ENCODE measurements around the gene COTL1.

Gene COTL1

GRCh38 chr16:84608282-84608681 is 9.6 kb downstream of the COTL1 start:
- Histone ChIP-seq H3K27me3 (no peaks in the 10 kb centered on the region), H3K36me3 (peaks cover 61% of the 10 kb centered on the region), H3K9me3 (no peaks in the 10 kb centered on the region), H3K27ac (peak overlapping the region; percentile 93), H3K4me3 (ENCODE audit: low read depth in 1 of 2, low read length in 1 of 2) (peak overlapping the region; percentile 56 to 60), H3K4me1 (ENCODE audit: control insufficient read depth in 1 of 2, insufficient read depth in 1 of 2, low read depth in 1 of 2, low read length in 1 of 2) (peaks cover 94 to 99% of the 10 kb centered on the region in 2 experiments)
- TF ChIP-seq CTCF (IDR thresholded peaks at IDR 0.05), result no peak

GRCh38 chr16:84607694-84608093 is 10.2 kb downstream of the COTL1 start:
- peaks cover 97 to 100% of the 10 kb centered on the region in 2 experiments for H3K4me1 ChIP-seq (ENCODE audit: control insufficient read depth in 1 of 2, insufficient read depth in 1 of 2, low read depth in 1 of 2, low read length in 1 of 2)
- TF ChIP-seq CTCF (IDR thresholded peaks at IDR 0.05), result no peak
- peak overlapping the region; percentile 56 to 60 for H3K4me3 ChIP-seq (ENCODE audit: low read depth in 1 of 2, low read length in 1 of 2)
- peak overlapping the region; percentile 93 for H3K27ac ChIP-seq
- H3K9me3 ChIP-seq, result no peaks in the 10 kb centered on the region
- no peaks in the 10 kb centered on the region for H3K27me3 ChIP-seq
- H3K36me3 ChIP-seq, result peaks cover 55% of the 10 kb centered on the region

- Histone ChIP-seq H3K27me3 (no peaks in the 10 kb centered on the region), H3K27ac (peak overlapping the region; percentile 93), H3K9me3 (no peaks in the 10 kb centered on the region), H3K4me3 (ENCODE audit: low read depth in 1 of 2, low read length in 1 of 2) (peak overlapping the region; percentile 56 to 60), H3K4me1 (ENCODE audit: control insufficient read depth in 1 of 2, insufficient read depth in 1 of 2, low read depth in 1 of 2, low read length in 1 of 2) (peaks cover 97 to 100% of the 10 kb centered on the region in 2 experiments), H3K36me3 (peaks cover 48% of the 10 kb centered on the region)
- TF ChIP-seq CTCF (IDR thresholded peaks at IDR 0.05), result no peak
Observed at GRCh38 chr16:84607061-84607460, 10.8 kb downstream of the COTL1 start.

GRCh38 chr16:84606081-84606875 is 11.6 kb downstream of the COTL1 start:
- Histone ChIP-seq H3K4me3 (ENCODE audit: low read depth in 1 of 2, low read length in 1 of 2) (peak overlapping the region; percentile 56 to 60), H3K4me1 (ENCODE audit: control insufficient read depth in 1 of 2, insufficient read depth in 1 of 2, low read depth in 1 of 2, low read length in 1 of 2) (peaks cover 97 to 100% of the 10 kb centered on the region in 2 experiments)
- TF ChIP-seq CTCF (IDR thresholded peaks at IDR 0.05), result no peak

GRCh38 chr16:84605339-84605848 is 12.5 kb downstream of the COTL1 start:
- TF ChIP-seq CTCF (IDR thresholded peaks at IDR 0.05), result no peak
- H3K9me3 ChIP-seq, result no peaks in the 10 kb centered on the region
- H3K36me3 ChIP-seq, result peaks cover 40% of the 10 kb centered on the region
- H3K4me3 ChIP-seq (ENCODE audit: low read depth in 1 of 2, low read length in 1 of 2), result peak overlapping the region in 1 of 2 experiments; percentile 80
- H3K27me3 ChIP-seq, result no peaks in the 10 kb centered on the region
- H3K4me1 ChIP-seq (ENCODE audit: control insufficient read depth in 1 of 2, insufficient read depth in 1 of 2, low read depth in 1 of 2, low read length in 1 of 2), result peaks cover 97 to 100% of the 10 kb centered on the region in 2 experiments
- H3K27ac ChIP-seq, result peak overlapping the region; percentile 93

More at GRCh38 chr16:84606081-84606875, 11.6 kb downstream of the COTL1 start:
- Histone ChIP-seq H3K9me3 (no peaks in the 10 kb centered on the region), H3K36me3 (peaks cover 47% of the 10 kb centered on the region), H3K27ac (peak overlapping the region; percentile 93), H3K27me3 (no peaks in the 10 kb centered on the region)
